Sigmoid colon (tissue), 3 donors: ENCODE measurements around the gene SLC41A1.

Experiments used
- CTCF ChIP-seq, 4 experiments: fragments of 450-650 bp in 3 of 4; fragments of 200-600 bp in 1 of 4; IDR thresholded peaks; one replicate each; pipeline ENCODE4 v1.5.1; 2016 to 2019; ENCODE audit warnings: antibody characterized with exemption in 4 of 4, mild to moderate bottlenecking in 3 of 4, moderate library complexity in 2 of 4
- POLR2A ChIP-seq, 2 donors: fragments of 450-650 bp; IDR thresholded peaks; one replicate each; pipeline ENCODE4 v1.6.1; 2016; ENCODE audit warnings: antibody characterized with exemption in 2 of 2, mild to moderate bottlenecking in 2 of 2, moderate library complexity in 2 of 2

- TF ChIP-seq CTCF (IDR thresholded peaks at IDR 0.05) (no peak), POLR2A (IDR thresholded peaks at IDR 0.05) (peak in 1 of 2 donors; percentile 44)
These were observed 37.8 kb downstream of the SLC41A1 start, which contains the start of gene RAB29 for GRCh38 chr1:205775015-205775716.
